ENCODE measurements around the gene HLX. TPM values are rescaled to one million over a fixed set of nuclear protein-coding genes. Genes with fewer than 3 reads are reported as not detected.

The HLX gene
- total RNA-seq, 1 donor from 2014 or later, result 0.48 TPM

- no peak for ATAC-seq
These were observed 46.9 kb downstream of the HLX start for GRCh38 chr1:220926146-220926545.

GRCh38 chr1:220927442-220927841 is 48.2 kb downstream of the HLX start:
- ATAC-seq, result no peak

DNA sequence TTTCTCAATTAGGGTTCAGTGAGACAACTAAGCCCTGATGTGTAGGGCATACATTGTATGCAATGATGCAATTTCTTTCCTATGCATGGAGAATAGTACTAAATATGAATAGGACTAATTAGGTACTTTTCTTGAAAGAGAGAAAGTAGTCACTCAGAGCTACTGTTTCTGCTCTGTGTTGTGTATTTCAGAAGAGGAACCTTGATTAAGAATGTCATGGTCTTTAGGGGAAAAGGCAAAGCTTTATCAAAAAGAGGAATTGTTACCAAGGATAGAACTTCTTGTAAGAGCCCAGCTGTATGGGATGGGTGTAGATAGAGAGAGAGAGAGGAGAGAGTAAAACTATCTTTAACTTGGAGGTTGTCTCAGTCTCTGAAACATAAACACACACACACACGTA is 49.1 kb downstream of the HLX start:
- no peak for ATAC-seq

GRCh38 chr1:220928725-220929300 is 49.6 kb downstream of the HLX start:
- ATAC-seq, result no peak

DNA sequence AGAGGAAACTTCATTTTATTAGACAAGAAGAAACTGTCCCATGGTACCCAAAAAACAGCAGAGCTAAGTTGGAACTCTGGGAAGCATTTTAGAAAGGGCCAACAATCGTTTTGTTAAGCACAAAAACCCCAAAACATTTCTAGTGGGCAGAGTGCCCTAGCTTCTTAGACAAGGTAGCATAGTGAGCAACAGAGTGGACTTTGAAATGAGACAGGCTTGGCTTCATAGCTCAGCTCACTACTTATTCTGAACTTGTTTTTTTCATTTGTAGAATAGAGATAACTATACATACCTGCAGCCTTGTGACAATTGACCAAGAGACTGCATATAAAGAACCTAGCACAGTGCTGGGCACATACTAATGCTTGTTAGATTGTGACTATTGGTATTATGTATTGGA is 50.1 kb downstream of the HLX start:
- no peak for ATAC-seq

Other genes starting within 250 kb of the HLX start
- gene C1orf115, start 189.1 kb upstream of the HLX start, total RNA-seq, result 2.5 TPM
- 3.0 TPM for gene MTARC2, start 131.1 kb upstream of the HLX start, total RNA-seq
- 6.1 TPM for gene MTARC1, start 92.5 kb upstream of the HLX start, total RNA-seq

Measured in esophagus mucosa (tissue), 1 donor.